HTERT RPE-1 (cell line): Measurements from ENCODE around the gene PCDHGA6.
"Not testable (repeated sequence)": the region's sequence is repeated elsewhere in the genome, so short reads cannot be mapped to it uniquely, and the experiment has no call there.

Source experiments
- in situ Hi-C: fragments of 300-500 bp; cut with MboI; formaldehyde crosslinking; loops from 4 replicates; pipeline ENCODE4 v1.14.3; 2020; ENCODE audit warnings: low sequenced_read_pairs

Gene PCDHGA6

DNA sequence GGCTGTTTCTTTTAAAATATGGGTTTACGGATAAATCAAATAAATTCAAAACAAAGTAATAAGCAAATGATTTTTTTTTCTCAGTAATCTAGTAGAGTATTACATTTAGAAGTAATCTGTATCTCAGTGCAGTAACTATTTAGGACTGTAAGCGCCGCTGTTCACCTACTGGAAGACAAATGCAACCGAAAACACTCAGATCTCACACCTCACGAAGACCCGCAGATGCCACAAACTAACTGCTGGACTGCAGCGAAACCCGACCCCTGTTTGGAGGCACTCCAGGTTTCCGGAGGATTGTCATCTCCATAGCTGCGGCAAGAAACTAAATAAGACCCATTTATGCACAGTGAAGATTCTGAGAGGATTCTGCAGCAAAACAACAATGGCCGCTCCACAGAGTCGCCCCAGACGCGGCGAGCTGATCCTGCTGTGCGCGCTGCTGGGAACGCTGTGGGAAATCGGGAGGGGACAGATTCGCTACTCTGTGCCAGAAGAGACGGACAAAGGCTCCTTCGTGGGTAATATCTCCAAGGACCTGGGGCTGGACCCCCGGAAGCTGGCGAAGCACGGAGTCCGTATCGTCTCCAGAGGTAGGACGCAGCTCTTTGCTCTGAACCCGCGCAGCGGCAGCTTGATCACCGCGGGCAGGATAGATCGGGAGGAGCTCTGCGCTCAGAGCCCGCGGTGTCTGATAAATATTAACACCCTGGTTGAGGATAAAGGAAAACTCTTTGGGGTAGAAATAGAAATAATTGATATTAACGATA lies 18.9 kb downstream of the PCDHGA6 start, which contains the start of gene PCDHGA8:
TSS of gene PCDHGA8 (plus strand) at position 205 of the 770 bp plus-strand sequence. CDS start at position 386, 181 bp downstream.
- in situ Hi-C loops = no loop called here

DNA sequence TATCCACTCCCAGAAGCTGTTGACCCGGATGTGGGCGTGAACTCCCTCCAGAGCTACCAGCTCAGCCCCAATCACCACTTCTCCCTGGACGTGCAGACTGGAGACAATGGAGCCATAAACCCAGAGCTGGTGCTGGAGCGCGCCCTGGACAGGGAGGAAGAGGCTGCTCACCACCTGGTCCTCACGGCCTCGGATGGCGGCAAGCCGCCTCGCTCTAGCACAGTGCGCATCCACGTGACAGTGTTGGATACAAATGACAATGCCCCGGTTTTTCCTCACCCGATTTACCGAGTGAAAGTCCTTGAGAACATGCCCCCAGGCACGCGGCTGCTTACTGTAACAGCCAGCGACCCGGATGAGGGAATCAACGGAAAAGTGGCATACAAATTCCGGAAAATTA lies 19.6 kb downstream of the PCDHGA6 start:
- in situ Hi-C loops = no loop called here

DNA sequence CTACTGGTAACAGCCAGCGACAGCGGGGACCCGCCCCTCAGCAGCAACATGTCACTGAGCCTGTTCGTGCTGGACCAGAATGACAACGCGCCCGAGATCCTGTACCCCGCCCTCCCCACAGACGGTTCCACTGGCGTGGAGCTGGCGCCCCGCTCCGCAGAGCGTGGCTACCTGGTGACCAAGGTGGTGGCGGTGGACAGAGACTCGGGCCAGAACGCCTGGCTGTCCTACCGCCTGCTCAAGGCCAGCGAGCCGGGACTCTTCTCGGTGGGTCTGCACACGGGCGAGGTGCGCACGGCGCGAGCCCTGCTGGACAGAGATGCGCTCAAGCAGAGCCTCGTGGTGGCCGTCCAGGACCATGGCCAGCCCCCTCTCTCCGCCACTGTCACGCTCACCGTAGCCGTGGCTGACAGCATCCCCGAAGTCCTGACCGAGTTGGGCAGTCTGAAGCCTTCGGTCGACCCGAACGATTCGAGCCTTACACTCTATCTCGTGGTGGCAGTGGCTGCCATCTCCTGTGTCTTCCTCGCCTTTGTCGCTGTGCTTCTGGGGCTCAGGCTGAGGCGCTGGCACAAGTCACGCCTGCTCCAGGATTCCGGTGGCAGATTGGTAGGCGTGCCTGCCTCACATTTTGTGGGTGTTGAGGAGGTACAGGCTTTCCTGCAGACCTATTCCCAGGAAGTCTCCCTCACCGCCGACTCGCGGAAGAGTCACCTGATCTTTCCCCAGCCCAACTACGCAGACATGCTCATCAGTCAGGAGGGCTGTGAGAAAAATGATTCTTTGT lies 20.9 kb downstream of the PCDHGA6 start:
- in situ Hi-C loops = not testable (repeated sequence)

DNA sequence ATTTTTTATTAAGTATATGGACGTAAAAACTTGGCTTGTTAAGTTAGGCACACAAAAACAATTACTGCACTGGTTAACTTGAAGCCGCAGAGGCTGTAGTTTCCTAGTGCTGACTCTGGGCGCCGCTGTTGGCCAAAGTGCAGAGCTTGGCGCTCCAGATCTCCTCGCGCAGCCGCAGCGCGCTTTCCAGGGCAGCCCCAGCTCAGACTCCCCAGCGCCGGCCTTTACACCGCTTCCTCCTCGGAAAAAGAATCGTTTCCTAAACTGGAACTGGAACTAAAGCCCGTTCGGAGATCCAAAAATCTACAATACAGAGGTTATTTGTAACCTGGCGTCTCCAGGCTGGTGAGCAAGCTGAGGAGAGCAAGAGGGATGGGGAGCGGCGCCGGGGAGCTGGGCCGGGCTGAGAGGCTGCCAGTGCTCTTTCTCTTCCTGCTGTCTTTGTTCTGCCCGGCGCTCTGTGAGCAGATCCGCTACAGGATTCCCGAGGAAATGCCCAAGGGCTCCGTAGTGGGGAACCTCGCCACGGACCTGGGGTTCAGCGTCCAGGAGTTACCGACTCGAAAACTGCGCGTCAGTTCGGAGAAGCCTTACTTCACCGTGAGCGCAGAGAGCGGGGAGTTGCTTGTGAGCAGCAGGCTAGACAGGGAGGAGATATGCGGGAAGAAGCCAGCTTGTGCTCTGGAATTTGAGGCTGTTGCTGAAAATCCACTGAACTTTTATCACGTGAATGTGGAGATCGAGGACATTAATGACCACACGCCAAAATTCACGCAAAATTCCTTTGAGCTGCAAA lies 24.3 kb downstream of the PCDHGA6 start, which contains the start of gene PCDHGB5:
TSS of gene PCDHGB5 (plus strand) at position 192 of the 796 bp plus-strand sequence. CDS start at position 373, 181 bp downstream.
- in situ Hi-C loops = not testable (repeated sequence)

DNA sequence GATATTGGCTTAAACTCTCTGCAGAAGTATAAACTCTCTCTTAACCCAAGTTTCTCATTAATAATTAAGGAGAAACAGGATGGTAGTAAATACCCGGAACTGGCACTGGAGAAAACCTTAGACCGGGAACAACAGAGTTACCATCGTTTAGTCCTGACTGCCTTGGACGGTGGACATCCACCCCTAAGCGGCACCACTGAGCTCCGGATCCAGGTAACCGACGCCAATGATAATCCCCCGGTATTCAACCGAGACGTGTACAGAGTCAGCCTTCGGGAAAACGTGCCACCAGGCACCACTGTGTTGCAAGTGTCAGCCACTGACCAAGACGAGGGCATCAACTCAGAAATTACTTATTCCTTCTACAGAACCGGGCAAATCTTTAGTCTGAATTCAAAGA lies 24.9 kb downstream of the PCDHGA6 start:
- in situ Hi-C loops = no loop called here

DNA sequence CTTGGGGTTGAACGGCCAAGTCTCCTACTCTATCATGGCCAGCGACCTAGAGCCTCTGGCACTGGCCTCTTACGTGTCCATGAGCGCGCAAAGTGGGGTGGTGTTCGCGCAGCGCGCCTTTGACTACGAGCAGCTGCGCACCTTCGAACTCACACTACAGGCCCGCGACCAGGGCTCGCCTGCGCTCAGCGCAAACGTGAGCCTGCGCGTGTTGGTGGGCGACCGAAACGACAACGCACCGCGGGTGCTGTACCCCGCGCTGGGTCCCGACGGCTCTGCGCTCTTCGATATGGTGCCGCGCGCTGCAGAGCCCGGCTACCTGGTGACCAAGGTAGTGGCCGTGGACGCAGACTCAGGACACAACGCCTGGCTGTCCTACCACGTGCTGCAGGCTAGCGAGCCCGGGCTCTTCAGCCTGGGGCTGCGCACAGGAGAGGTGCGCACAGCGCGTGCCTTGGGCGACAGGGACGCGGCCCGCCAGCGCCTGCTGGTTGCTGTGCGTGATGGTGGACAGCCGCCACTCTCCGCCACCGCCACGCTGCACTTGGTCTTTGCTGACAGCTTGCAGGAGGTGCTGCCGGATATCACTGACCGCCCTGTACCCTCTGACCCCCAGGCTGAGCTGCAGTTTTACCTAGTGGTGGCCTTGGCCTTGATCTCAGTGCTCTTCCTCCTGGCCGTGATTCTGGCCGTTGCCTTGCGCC lies 26.0 kb downstream of the PCDHGA6 start:
- in situ Hi-C loops = no loop called here

DNA sequence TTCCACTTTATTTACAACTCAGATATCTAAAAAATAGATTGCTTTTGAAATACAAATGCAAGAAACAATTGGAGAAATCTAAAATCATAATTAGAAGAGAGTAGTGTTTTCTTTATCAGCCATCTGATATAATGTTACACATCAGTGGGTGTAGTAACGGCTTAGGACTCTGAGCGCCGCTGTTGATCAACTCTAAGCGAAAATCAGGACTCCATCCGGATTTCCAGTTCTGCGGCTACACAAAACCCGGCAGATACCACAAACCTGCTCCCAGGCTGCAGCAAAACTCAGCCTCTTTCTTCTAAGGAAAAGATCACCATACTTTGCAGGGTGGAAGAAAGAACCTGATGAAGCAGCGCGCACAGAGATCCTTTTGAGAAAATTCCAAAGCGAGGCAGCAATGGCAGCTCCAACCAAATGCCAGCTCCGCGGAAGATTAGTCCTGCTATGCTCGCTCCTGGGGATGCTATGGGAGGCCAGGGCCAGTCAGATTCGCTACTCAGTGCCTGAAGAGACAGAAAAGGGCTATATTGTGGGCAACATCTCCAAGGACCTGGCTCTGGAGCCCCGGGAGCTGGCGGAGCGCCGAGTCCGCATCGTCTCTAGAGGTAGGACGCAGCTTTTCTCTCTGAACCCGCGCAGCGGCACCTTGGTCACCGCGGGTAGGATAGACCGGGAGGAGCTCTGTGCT lies 29.0 kb downstream of the PCDHGA6 start, which contains the start of gene PCDHGA9:
TSS of gene PCDHGA9 (plus strand) at position 226 of the 691 bp plus-strand sequence. CDS start at position 401, 175 bp downstream.
- in situ Hi-C loops = no loop called here

DNA sequence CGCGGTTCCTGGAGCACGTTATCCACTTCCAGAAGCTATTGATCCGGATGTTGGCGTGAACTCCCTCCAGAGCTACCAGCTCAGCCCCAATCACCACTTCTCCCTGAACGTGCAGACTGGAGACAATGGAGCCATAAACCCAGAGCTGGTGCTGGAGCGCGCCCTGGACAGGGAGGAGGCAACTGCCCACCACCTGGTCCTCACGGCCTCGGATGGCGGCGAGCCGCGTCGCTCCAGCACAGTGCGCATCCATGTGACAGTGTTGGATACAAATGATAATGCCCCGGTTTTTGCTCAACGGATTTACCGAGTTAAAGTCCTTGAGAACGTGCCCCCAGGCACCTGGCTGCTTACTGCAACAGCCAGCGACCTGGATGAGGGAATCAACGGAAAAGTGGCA lies 29.7 kb downstream of the PCDHGA6 start:
- in situ Hi-C loops = no loop called here

DNA sequence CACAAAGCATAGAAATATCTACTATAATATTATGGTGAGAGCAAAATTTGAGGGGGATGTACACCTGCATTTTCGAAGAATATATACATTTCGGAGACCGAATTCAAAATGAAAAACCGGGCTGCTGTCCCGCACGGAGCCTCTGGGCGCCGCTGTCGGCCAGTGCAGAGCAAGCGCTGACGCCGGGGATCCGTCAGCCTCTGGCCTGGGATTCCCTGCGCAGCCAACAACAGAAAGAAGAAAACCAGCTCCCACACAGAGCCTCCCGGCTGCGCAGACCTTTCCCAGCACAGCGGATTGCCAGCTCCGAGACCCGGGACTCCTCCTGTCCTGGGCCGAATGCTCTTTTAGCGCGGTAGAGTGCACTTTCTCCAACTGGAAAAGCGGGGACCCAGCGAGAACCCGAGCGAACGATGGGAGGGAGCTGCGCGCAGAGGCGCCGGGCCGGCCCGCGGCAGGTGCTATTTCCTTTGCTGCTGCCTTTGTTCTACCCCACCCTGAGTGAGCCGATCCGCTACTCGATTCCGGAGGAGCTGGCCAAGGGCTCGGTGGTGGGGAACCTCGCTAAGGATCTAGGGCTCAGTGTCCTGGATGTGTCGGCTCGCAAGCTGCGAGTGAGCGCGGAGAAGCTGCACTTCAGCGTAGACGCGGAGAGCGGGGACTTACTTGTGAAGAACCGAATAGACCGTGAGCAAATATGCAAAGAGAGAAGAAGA lies 34.3 kb downstream of the PCDHGA6 start, which contains the start of gene PCDHGB6:
TSS of gene PCDHGB6 (plus strand) at position 232 of the 716 bp plus-strand sequence. CDS start at position 414, 182 bp downstream.
- in situ Hi-C loops = not testable (repeated sequence)

DNA sequence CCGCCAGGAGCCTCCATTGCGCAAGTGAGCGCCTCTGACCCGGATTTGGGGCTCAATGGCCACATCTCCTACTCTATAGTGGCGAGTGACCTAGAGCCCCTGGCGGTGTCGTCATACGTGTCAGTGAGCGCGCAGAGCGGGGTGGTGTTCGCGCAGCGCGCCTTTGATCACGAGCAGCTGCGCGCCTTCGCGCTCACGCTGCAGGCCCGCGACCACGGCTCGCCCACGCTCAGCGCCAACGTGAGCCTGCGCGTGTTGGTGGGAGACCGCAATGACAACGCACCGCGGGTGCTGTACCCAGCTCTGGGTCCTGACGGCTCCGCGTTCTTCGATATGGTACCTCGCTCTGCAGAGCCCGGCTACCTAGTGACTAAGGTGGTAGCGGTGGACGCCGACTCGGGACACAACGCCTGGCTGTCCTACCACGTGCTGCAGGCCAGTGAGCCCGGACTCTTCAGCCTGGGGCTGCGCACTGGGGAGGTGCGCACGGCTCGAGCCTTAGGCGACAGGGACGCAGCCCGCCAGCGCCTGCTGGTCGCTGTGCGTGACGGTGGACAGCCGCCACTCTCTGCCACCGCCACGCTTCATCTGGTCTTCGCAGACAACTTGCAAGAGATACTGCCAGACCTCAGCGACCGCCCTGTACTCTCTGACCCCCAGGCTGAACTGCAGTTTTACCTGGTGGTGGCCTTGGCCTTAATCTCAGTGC lies 36.1 kb downstream of the PCDHGA6 start:
- in situ Hi-C loops = no loop called here

DNA sequence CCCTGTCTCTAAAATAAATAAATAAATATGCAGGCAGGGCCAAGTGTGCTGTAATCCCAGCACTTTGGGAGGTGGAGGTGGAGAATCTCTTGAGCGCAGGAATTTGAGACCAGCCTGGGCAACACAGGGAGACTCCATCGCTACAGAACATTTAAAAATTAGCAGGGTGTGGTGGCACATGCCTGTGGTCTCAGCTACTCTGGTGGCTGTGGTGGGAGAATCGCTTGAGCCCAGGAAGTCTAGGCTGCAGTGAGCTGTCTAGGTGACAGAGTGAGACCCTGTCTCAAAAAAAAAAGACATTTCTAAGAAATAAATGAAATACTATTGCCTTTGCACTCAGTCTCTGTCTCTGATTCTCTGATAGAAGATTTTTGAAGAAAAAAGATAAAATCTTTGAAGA lies 37.9 kb downstream of the PCDHGA6 start:
- in situ Hi-C loops = no loop called here

DNA sequence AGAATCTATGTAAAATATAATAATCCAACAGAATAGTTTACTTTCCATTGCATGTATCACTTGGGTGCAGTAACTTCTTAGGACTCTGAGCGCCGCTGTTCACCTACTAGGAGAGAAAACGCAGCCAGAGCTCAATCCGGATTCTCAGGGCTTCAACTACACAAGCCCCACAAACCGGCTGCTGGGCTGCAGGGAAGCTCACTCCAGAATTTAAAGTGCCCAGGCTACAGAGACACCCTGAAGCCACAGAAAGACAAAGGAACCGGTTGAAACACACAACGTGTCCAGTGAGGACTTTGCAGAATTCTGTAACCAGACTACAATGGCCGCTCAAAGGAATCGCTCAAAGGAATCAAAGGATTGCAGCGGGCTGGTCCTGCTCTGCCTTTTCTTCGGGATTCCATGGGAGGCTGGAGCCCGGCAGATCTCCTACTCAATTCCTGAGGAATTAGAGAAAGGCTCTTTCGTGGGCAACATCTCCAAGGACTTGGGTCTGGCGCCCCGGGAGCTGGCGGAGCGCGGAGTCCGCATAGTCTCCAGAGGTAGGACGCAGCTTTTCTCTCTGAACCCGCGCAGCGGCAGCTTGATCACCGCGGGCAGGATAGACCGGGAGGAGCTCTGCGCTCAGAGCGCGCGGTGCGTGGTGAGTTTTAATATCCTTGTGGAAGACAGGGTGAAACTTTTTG lies 39.3 kb downstream of the PCDHGA6 start, which contains the start of gene PCDHGA10:
TSS of gene PCDHGA10 (plus strand) at position 134 of the 686 bp plus-strand sequence. CDS start at position 323, 189 bp downstream.
- in situ Hi-C loops = no loop called here

DNA sequence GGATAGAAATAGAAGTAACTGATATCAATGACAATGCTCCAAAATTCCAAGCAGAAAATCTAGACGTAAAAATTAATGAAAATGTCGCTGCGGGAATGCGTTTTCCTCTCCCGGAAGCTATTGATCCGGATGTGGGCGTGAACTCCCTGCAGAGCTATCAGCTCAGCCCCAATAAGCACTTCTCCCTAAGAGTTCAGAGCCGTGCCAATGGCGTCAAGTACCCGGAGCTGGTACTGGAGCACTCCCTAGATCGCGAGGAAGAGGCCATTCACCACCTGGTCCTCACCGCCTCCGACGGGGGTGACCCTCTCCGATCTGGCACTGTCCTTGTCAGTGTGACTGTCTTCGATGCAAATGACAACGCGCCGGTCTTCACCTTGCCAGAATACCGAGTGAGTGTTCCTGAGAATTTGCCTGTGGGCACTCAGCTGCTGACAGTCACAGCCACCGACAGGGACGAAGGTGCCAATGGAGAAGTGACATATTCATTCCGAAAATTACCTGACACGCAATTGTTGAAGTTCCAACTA lies 39.9 kb downstream of the PCDHGA6 start:
- in situ Hi-C loops = no loop called here

DNA sequence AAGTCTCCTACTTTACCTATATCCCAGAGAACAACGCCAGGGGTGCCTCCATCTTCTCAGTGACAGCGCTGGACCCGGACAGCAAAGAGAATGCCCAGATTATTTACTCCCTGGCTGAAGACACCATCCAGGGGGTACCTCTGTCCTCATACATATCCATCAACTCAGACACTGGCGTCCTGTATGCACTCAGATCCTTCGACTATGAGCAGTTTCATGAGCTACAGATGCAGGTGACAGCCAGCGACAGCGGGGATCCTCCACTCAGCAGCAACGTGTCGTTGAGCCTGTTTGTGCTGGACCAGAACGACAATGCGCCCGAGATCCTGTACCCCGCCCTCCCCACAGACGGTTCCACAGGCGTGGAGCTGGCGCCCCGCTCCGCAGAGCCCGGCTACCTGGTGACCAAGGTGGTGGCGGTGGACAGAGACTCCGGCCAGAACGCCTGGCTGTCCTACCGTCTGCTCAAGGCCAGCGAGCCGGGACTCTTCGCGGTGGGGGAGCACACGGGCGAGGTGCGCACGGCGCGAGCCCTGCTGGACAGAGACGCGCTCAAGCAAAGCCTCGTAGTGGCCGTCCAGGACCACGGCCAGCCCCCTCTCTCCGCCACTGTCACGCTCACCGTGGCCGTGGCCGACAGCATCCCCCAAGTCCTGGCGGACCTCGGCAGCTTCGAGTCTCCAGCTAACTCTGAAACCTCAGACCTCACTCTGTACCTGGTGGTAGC lies 41.0 kb downstream of the PCDHGA6 start:
- in situ Hi-C loops = not testable (repeated sequence)

DNA sequence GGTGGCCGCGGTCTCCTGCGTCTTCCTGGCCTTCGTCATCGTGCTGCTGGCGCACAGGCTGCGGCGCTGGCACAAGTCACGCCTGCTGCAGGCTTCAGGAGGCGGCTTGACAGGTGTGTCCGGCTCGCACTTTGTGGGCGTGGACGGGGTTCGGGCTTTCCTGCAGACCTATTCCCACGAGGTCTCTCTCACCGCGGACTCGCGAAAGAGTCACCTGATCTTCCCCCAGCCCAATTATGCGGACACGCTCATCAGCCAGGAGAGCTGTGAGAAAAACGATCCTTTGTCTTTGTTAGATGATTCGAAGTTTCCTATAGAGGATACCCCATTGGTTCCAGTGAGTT lies 41.6 kb downstream of the PCDHGA6 start:
- in situ Hi-C loops = not testable (repeated sequence)

DNA sequence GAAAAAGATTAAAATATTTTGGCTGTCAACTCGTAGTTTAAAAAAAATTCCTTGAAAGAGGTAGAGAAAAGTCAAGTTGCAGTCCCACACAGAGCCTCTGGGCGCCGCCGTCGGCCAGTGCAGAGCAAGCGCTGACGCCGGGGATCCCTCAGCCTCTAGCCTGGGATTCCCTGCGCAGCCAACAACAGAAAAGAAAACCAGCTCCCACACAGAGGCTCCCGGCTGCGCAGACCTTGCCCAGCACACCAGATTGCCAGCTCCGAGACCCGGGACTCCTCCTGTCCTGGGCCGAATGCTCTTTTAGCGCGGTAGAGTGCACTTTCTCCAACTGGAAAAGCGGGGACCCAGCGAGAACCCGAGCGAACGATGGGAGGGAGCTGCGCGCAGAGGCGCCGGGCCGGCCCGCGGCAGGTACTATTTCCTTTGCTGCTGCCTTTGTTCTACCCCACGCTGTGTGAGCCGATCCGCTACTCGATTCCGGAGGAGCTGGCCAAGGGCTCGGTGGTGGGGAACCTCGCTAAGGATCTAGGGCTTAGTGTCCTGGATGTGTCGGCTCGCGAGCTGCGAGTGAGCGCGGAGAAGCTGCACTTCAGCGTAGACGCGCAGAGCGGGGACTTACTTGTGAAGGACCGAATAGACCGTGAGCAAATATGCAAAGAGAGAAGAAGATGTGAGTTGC lies 43.9 kb downstream of the PCDHGA6 start, which contains the start of gene PCDHGB7:
TSS of gene PCDHGB7 (plus strand) at position 184 of the 679 bp plus-strand sequence. CDS start at position 367, 183 bp downstream.
- in situ Hi-C loops = not testable (repeated sequence)
